Chondrocyte (in vitro differentiated cells): ENCODE data around the gene RNF149. TPM values are rescaled to one million over a fixed set of nuclear protein-coding genes. Genes with fewer than 3 reads are reported as not detected.
A peak's percentile ranks its signal among the peaks of the same experiment; 100 is the strongest.

ENCODE experiments used
- DNase-seq: peaks from one replicate; pipeline ENCODE4 v3.0.0; 2021; ENCODE audit warnings: mixed read lengths, low spot score
- H3K27ac Mint-ChIP-seq: one replicate; pipeline ENCODE4 v1.8.0; 2021; ENCODE audit warnings: mild to moderate bottlenecking, moderate library complexity, mixed read lengths; ENCODE audit not compliant: unreplicated experiment
- H3K27me3 Mint-ChIP-seq: 2 replicates; pipeline ENCODE4 v1.8.0; 2021; ENCODE audit warnings: low read depth, mixed read lengths
- H3K36me3 Mint-ChIP-seq: 2 replicates; pipeline ENCODE4 v1.8.0; 2021; ENCODE audit warnings: low read depth, mixed read lengths
- H3K4me1 Mint-ChIP-seq: 2 replicates; pipeline ENCODE4 v1.8.0; 2021; ENCODE audit warnings: low read depth, mild to moderate bottlenecking, mixed read lengths
- H3K4me3 Mint-ChIP-seq: one replicate; pipeline ENCODE4 v1.8.0; 2021; ENCODE audit warnings: mild to moderate bottlenecking, moderate library complexity, mixed read lengths; ENCODE audit not compliant: unreplicated experiment
- H3K9me3 Mint-ChIP-seq: 2 replicates; pipeline ENCODE4 v1.8.0; 2021; ENCODE audit warnings: low read depth, mixed read lengths
- CTCF ChIP-seq: fragments of 200-600 bp; sonication (generic); IDR thresholded peaks from 2 replicates; pipeline ENCODE4 v1.5.0; 2021; ENCODE audit warnings: antibody characterized with exemption, mild to moderate bottlenecking, moderate library complexity
- total RNA-seq: library from RNA; stranded (reverse); gene quantifications from 3 replicates; pipeline ENCODE4 v1.2.1, GENCODE V29; 2021

RNF149 gene
- total RNA-seq, 1 donor from 2014 or later, result 26.2 TPM

GRCh38 chr2:101281482-101281881, 27.0 kb downstream of the RNF149 start:
- Mint-ChIP-seq H3K27ac (no peak overlapping the region), H3K4me3 (no peak overlapping the region), H3K4me1 (no peaks in the 10 kb centered on the region), H3K27me3 (no peaks in the 10 kb centered on the region), H3K36me3 (peaks cover 32% of the 10 kb centered on the region), H3K9me3 (no peaks in the 10 kb centered on the region)
- no peak for DNase-seq
- TF ChIP-seq CTCF, result no peak

GRCh38 chr2:101278925-101279324, 29.6 kb downstream of the RNF149 start:
- H3K36me3 Mint-ChIP-seq, result peaks cover 31% of the 10 kb centered on the region
- no peaks in the 10 kb centered on the region for H3K9me3 Mint-ChIP-seq
- no peaks in the 10 kb centered on the region for H3K27me3 Mint-ChIP-seq
- no peak overlapping the region for H3K4me3 Mint-ChIP-seq
- no peak overlapping the region for H3K27ac Mint-ChIP-seq
- no peak for DNase-seq
- TF ChIP-seq CTCF, result no peak
- H3K4me1 Mint-ChIP-seq, result no peaks in the 10 kb centered on the region

GRCh38 chr2:101277111-101277510, 31.4 kb downstream of the RNF149 start:
- DNase-seq, result no peak
- Mint-ChIP-seq H3K27me3 (no peaks in the 10 kb centered on the region), H3K36me3 (peaks cover 32% of the 10 kb centered on the region), H3K9me3 (no peaks in the 10 kb centered on the region), H3K27ac (no peak overlapping the region), H3K4me3 (no peak overlapping the region), H3K4me1 (no peaks in the 10 kb centered on the region)
- peak; percentile 39 for TF ChIP-seq CTCF

- DNase-seq, result no peak
- H3K4me3 Mint-ChIP-seq, result no peak overlapping the region
- no peaks in the 10 kb centered on the region for H3K27me3 Mint-ChIP-seq
- H3K9me3 Mint-ChIP-seq, result no peaks in the 10 kb centered on the region
- TF ChIP-seq CTCF, result no peak
- peaks cover 23% of the 10 kb centered on the region for H3K36me3 Mint-ChIP-seq
- H3K27ac Mint-ChIP-seq, result no peak overlapping the region
- H3K4me1 Mint-ChIP-seq, result no peaks in the 10 kb centered on the region
Observed at GRCh38 chr2:101274142-101274541, 34.4 kb downstream of the RNF149 start.

GRCh38 chr2:101273056-101273455, 35.4 kb downstream of the RNF149 start:
- no peaks in the 10 kb centered on the region for H3K27me3 Mint-ChIP-seq
- H3K36me3 Mint-ChIP-seq, result peaks cover 22% of the 10 kb centered on the region
- no peak for DNase-seq
- no peak overlapping the region for H3K27ac Mint-ChIP-seq
- no peak overlapping the region for H3K4me3 Mint-ChIP-seq
- H3K4me1 Mint-ChIP-seq, result peaks cover 5% of the 10 kb centered on the region
- H3K9me3 Mint-ChIP-seq, result no peaks in the 10 kb centered on the region
- no peak for TF ChIP-seq CTCF
